Muscle layer of duodenum (tissue), 2 donors: Measurements from ENCODE around the gene AHRR.

Source experiments
- H3K27ac ChIP-seq: one replicate; pipeline ENCODE4 v1.7.0; 2013; ENCODE audit warnings: mild to moderate bottlenecking, low read length
- H3K27me3 ChIP-seq: one replicate; pipeline ENCODE4 v1.7.0; 2013; ENCODE audit warnings: low read depth, mild to moderate bottlenecking, control low read depth, low read length
- H3K36me3 ChIP-seq, 2 donors: one replicate each; pipeline ENCODE4 v1.7.0; 2013; ENCODE audit warnings: low read length in 2 of 2, control low read depth in 1 of 2, mild to moderate bottlenecking in 1 of 2; ENCODE audit not compliant: insufficient read depth in 2 of 2, control insufficient read depth in 1 of 2
- H3K4me1 ChIP-seq, 2 donors: one replicate each; pipeline ENCODE4 v1.7.0; 2013; ENCODE audit warnings: low read length in 2 of 2, mild to moderate bottlenecking in 2 of 2, control low read depth in 1 of 2, moderate library complexity in 1 of 2; ENCODE audit not compliant: insufficient read depth in 2 of 2, control insufficient read depth in 1 of 2
- H3K4me3 ChIP-seq, 2 donors: one replicate each; pipeline ENCODE4 v1.7.0; 2013; ENCODE audit warnings: low read length in 2 of 2, low read depth in 1 of 2, mild to moderate bottlenecking in 1 of 2
- H3K9me3 ChIP-seq, 2 donors: one replicate each; pipeline ENCODE4 v1.7.0; 2013; ENCODE audit warnings: low read length in 2 of 2, control low read depth in 1 of 2, mild to moderate bottlenecking in 1 of 2; ENCODE audit not compliant: control insufficient read depth in 1 of 2
- donor health status: healthy.

Gene AHRR

GRCh38 chr5:428754-429452, 107.4 kb downstream of the AHRR start:
- Histone ChIP-seq H3K4me3 (no peak overlapping the region), H3K9me3 (no peaks in the 10 kb centered on the region), H3K36me3 (no peaks in the 10 kb centered on the region), H3K27ac (no peak overlapping the region), H3K27me3 (no peaks in the 10 kb centered on the region), H3K4me1 (peaks cover 4% of the 10 kb centered on the region in 2 donors)

- Histone ChIP-seq H3K4me3 (no peak overlapping the region), H3K27me3 (no peaks in the 10 kb centered on the region), H3K4me1 (peaks cover 4% of the 10 kb centered on the region in 2 donors), H3K36me3 (no peaks in the 10 kb centered on the region), H3K9me3 (no peaks in the 10 kb centered on the region), H3K27ac (no peak overlapping the region)
These were observed 108.1 kb downstream of the AHRR start for GRCh38 chr5:429453-430188.

- no peaks in the 10 kb centered on the region for H3K36me3 ChIP-seq
- no peaks in the 10 kb centered on the region for H3K27me3 ChIP-seq
- no peak overlapping the region for H3K27ac ChIP-seq
- no peak overlapping the region for H3K4me3 ChIP-seq
- H3K9me3 ChIP-seq = no peaks in the 10 kb centered on the region
- peaks cover 4% of the 10 kb centered on the region in 2 donors for H3K4me1 ChIP-seq
These were observed 108.9 kb downstream of the AHRR start for GRCh38 chr5:430214-430925.

GRCh38 chr5:431001-431710, 109.6 kb downstream of the AHRR start:
- Histone ChIP-seq H3K27ac (no peak overlapping the region), H3K9me3 (no peaks in the 10 kb centered on the region), H3K36me3 (no peaks in the 10 kb centered on the region), H3K4me1 (peaks cover 4% of the 10 kb centered on the region in 2 donors), H3K4me3 (no peak overlapping the region), H3K27me3 (no peaks in the 10 kb centered on the region)

GRCh38 chr5:431711-432050, 110.2 kb downstream of the AHRR start:
- Histone ChIP-seq H3K36me3 (no peaks in the 10 kb centered on the region), H3K27ac (no peak overlapping the region), H3K9me3 (no peaks in the 10 kb centered on the region), H3K4me1 (peaks cover 4% of the 10 kb centered on the region in 2 donors), H3K4me3 (no peak overlapping the region), H3K27me3 (no peaks in the 10 kb centered on the region)

GRCh38 chr5:432201-432927, 110.8 kb downstream of the AHRR start:
- Histone ChIP-seq H3K27me3 (no peaks in the 10 kb centered on the region), H3K4me3 (no peak overlapping the region), H3K36me3 (no peaks in the 10 kb centered on the region), H3K9me3 (no peaks in the 10 kb centered on the region), H3K27ac (no peak overlapping the region), H3K4me1 (peaks cover 4% of the 10 kb centered on the region in 2 donors)

- Histone ChIP-seq H3K4me1 (peaks cover 4% of the 10 kb centered on the region in 2 donors), H3K36me3 (no peaks in the 10 kb centered on the region), H3K4me3 (no peak overlapping the region), H3K9me3 (no peaks in the 10 kb centered on the region), H3K27ac (no peak overlapping the region), H3K27me3 (no peaks in the 10 kb centered on the region)
These were observed 111.6 kb downstream of the AHRR start for GRCh38 chr5:432928-433791.

GRCh38 chr5:433836-434235, 112.3 kb downstream of the AHRR start:
- Histone ChIP-seq H3K9me3 (no peaks in the 10 kb centered on the region), H3K27me3 (no peaks in the 10 kb centered on the region), H3K27ac (no peak overlapping the region), H3K36me3 (no peaks in the 10 kb centered on the region), H3K4me3 (no peak overlapping the region), H3K4me1 (peaks cover 4% of the 10 kb centered on the region in 2 donors)

- H3K27ac ChIP-seq = no peak overlapping the region
- no peaks in the 10 kb centered on the region for H3K9me3 ChIP-seq
- peaks cover 2 to 4% of the 10 kb centered on the region in 2 donors for H3K4me1 ChIP-seq
- H3K36me3 ChIP-seq = no peaks in the 10 kb centered on the region
- H3K27me3 ChIP-seq = no peaks in the 10 kb centered on the region
- H3K4me3 ChIP-seq = no peak overlapping the region
These were observed 113.1 kb downstream of the AHRR start for GRCh38 chr5:434443-435146.
